HUES6 (cell line): ENCODE data around the gene B4GALT5.

ENCODE experiments used
- H3K27ac ChIP-seq: 2 replicates; pipeline ENCODE4 v1.7.0; 2013; ENCODE audit warnings: low read depth, mild to moderate bottlenecking, low read length, inconsistent platforms
- H3K27me3 ChIP-seq: 2 replicates; pipeline ENCODE4 v1.6.1; 2013; ENCODE audit warnings: low read length; ENCODE audit not compliant: control insufficient read depth, insufficient read depth
- H3K36me3 ChIP-seq: 2 replicates; pipeline ENCODE4 v1.6.1; 2013; ENCODE audit warnings: low read length; ENCODE audit not compliant: control insufficient read depth, insufficient read depth
- H3K4me1 ChIP-seq: 2 replicates; pipeline ENCODE4 v1.6.1; 2013; ENCODE audit warnings: low read length; ENCODE audit not compliant: control insufficient read depth, insufficient read depth
- H3K4me3 ChIP-seq: 2 replicates; pipeline ENCODE4 v1.5.1; 2013; ENCODE audit warnings: low read depth, low read length
- H3K9ac ChIP-seq: one replicate; pipeline ENCODE4 v1.6.1; 2013; ENCODE audit warnings: mild to moderate bottlenecking, low read length
- H3K9me3 ChIP-seq: 2 replicates; pipeline ENCODE4 v1.6.1; 2013; ENCODE audit warnings: low read depth, low read length; ENCODE audit not compliant: control insufficient read depth, insufficient read depth

The B4GALT5 gene

DNA sequence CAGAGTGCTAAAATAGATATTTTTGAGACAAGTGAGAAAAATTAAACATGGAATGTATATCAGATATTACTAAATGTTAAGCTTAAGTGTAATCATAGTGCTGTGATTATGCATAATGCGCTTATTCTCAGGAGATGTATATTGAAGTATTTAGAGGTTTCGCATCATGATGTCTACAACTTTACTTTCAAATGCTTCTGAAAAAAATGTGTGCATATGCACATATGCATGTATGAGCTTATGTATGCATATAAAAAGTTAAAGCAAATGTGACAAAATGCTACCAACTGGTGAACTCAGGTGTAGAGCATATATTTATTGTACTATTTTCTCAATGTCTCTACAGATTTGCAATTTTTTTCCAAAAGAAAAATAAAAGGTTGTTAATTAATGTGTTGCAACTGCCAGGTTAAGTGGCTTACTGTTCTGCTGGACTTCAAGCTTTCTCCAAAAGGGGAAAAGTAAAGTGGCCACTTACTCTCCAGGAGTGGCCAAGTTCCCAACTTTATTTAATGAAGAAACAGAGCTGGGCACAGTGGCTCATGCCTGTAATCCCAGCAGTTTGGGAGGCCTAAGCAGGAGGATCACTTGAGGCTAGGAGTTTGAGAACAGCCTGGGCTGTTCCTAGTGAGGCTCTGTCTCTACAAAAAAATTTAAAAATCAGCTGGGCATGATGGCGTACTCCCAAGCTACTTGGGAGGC, 48.9 kb downstream of the B4GALT5 start:
- Histone ChIP-seq H3K4me3 (no peak overlapping the region), H3K9me3 (no peaks in the 10 kb centered on the region), H3K9ac (no peak overlapping the region), H3K27ac (no peak overlapping the region), H3K27me3 (no peaks in the 10 kb centered on the region), H3K4me1 (peaks cover 37% of the 10 kb centered on the region), H3K36me3 (no peaks in the 10 kb centered on the region)

DNA sequence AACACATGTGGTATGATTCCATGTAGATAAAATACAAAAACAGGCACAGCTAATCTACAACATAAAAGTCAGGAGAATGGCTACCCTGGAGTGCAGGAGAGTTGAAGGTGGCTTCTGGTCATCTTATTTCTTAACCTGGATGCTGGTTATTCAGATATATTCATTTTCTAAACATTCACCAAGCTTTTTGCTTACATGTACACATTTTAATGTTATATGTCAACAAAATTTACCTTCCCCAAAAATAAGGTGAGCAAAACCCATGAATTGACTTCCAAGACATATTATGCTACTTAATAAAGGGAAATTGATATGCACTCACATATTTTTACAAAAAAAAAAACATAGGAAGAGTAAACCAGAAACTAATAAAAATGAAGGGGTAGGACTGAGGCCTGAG, 50.6 kb downstream of the B4GALT5 start:
- Histone ChIP-seq H3K27ac (no peak overlapping the region), H3K4me3 (no peak overlapping the region), H3K9ac (no peak overlapping the region), H3K9me3 (no peaks in the 10 kb centered on the region), H3K36me3 (no peaks in the 10 kb centered on the region), H3K4me1 (peaks cover 46% of the 10 kb centered on the region), H3K27me3 (no peaks in the 10 kb centered on the region)

DNA sequence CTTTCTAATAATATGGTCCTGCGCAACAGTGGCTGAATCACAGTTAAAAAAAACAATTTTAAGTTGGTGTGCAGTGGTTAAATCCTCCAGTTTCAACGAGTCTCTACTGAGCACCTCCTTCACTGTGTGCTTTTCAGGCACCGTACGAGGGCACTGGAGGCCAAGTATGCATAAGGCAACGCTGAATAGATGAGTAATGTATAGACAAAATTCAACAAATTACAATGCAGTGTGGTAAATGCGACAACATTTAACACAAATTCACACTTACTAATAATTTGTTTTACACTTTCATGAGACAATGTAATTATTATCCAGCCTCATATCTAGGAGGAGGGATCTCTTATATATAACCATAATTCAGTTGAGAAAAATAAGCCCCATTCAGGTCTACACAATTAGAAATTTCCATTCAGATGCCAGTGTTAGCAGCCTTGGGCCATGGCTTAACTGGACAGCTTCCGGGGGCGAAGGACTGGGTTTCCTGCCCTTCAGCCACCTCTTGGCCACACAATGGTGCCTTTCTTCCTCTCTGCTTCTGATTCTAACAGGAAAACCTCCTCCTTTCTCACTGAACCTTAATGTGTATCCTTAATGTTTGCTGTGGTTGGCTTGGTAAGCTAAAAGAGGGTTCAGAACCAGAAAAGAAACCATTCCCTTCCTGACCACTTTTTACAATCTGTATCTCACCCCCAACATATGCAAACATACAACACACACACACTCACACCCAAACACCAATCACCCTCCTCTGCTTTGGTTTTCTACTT, 51.9 kb downstream of the B4GALT5 start:
- Histone ChIP-seq H3K27ac (no peak overlapping the region), H3K4me1 (peaks cover 54% of the 10 kb centered on the region)

DNA sequence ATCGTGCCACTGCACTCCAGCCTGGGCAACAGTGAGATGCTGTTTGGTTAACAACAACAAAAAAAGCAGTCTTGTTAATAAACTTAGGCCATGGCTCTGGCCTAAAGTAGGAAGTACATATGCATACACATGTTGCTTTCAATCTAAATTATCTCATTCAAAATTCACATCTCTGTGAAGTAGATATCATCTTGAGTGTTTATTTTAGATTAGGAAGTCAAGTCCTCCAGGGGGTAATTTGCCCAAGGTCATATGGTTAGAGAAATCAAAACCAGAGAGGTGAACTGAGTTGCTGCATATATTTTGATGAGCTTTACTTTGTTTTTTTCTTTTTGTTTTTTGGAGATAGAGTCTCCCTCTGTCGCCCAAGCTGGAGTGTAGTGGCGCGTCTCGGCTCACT, 52.8 kb downstream of the B4GALT5 start:
- Histone ChIP-seq H3K9ac (no peak overlapping the region), H3K36me3 (peaks cover 7% of the 10 kb centered on the region), H3K27me3 (no peaks in the 10 kb centered on the region), H3K27ac (no peak overlapping the region), H3K4me1 (peaks cover 46% of the 10 kb centered on the region), H3K9me3 (no peaks in the 10 kb centered on the region), H3K4me3 (no peak overlapping the region)

More for the DNA sequence above, 51.9 kb downstream of the B4GALT5 start:
- H3K4me3 ChIP-seq = no peak overlapping the region
- H3K9ac ChIP-seq = no peak overlapping the region
- H3K27me3 ChIP-seq = no peaks in the 10 kb centered on the region
- H3K36me3 ChIP-seq = no peaks in the 10 kb centered on the region
- H3K9me3 ChIP-seq = no peaks in the 10 kb centered on the region

DNA sequence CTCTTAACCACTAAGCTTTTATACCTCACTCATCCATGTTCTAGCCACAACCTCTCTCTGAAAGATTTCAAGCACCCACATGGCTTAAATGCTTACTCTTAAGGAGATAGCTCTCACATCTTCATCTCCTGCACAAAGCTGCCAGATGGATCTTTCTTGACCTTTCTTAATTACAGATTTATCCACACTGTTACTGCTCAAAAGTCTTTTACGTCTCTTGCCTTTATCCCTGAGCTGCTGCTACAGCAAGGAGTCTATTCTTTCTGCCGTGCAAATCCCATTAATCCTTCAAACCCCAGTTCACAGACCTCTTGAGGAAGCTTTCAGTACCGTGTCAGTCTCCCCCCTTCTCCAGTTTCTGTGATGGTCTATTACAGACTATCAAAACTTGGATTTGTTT, 54.6 kb downstream of the B4GALT5 start:
- Histone ChIP-seq H3K9me3 (no peaks in the 10 kb centered on the region), H3K4me1 (peaks cover 42% of the 10 kb centered on the region), H3K9ac (no peak overlapping the region), H3K36me3 (peaks cover 17% of the 10 kb centered on the region), H3K4me3 (no peak overlapping the region), H3K27ac (no peak overlapping the region), H3K27me3 (no peaks in the 10 kb centered on the region)

DNA sequence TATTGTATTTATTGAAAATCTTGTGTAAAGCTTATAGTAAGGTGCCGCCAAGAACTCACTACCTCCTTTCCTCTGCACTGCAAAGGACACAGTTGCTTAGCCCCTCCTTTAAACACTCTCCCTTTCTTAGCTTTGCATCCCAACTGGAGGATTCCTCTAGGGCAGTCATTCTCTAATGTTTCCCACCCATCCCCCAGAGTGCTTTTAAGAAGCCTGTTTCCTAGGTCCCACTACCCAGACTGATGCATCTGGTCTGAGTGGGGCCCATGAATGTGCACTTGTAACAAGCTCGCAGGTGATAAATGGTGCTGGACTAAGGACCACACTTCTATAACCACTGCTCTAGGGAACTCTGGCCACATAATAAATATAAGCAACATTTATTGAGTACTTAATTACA, 55.2 kb downstream of the B4GALT5 start:
- Histone ChIP-seq H3K9ac (no peak overlapping the region), H3K4me1 (peaks cover 42% of the 10 kb centered on the region), H3K27me3 (no peaks in the 10 kb centered on the region), H3K27ac (no peak overlapping the region), H3K4me3 (no peak overlapping the region), H3K9me3 (no peaks in the 10 kb centered on the region), H3K36me3 (peaks cover 23% of the 10 kb centered on the region)

DNA sequence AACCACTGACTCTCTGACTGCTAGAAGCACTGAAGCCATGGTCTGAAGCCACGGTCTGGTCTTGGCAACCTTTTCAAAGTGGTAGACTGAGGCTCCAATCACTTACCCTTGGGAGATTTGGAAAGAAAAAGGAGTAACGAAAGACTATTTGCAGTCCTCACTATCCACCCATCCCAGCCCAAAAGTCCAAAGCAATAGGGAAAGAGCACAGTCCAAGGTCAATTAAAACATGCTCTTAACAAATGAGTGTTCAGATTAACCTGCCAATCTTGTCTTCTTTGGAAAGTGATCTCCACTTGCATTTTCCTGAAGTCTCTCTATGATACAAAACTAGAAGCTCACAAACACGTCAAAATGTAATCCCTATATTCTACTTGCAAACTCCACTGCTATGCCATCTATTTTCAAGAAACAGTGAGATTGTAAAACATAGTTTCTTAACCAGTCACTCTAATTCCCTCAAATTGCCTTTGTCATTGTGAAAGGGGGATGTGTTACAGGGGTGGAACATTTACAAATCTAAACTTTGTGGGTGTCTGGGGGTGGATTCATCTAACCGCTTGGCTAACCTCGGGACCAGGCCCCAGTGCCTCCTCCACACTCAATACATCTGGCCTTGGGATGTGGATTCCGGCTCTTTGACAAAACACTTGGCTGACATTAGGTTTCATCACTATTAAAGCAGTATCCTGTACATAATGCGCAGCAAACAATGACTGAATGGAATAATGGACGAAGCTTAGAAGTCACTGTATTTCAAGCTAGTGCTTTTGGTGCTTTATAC, 56.4 kb downstream of the B4GALT5 start:
- Histone ChIP-seq H3K4me3 (no peak overlapping the region), H3K9me3 (no peaks in the 10 kb centered on the region), H3K9ac (no peak overlapping the region), H3K36me3 (peaks cover 34% of the 10 kb centered on the region), H3K27me3 (no peaks in the 10 kb centered on the region), H3K27ac (no peak overlapping the region), H3K4me1 (peaks cover 36% of the 10 kb centered on the region)

GRCh38 chr20:49656304-49656703, 57.4 kb downstream of the B4GALT5 start:
- Histone ChIP-seq H3K4me3 (no peak overlapping the region), H3K9me3 (no peaks in the 10 kb centered on the region), H3K27me3 (no peaks in the 10 kb centered on the region), H3K9ac (no peak overlapping the region), H3K36me3 (peaks cover 34% of the 10 kb centered on the region), H3K4me1 (peaks cover 27% of the 10 kb centered on the region), H3K27ac (no peak overlapping the region)

DNA sequence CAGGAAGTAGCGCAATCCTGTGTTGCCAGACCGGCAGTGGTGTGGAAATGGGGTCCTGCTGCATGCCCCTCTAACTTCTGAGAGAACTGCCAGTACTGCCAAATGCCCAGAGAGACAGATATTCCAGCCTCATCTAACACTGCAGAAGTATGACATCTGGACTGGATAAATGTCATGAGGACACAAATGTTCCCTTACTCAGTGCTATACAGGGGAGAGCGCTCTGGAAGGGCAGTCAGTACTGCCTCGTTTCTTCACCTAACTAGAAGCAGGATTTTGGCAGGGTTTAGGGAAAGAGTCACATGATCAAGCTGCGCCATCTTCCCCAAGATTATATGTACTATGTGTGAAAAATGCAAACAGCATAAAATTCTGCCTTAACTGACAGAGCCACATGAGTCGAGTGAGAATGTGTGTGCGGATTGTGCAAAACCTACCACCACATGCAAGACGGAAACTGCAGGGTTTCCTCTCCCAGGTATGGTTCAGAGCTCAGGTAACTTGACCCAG, 59.7 kb downstream of the B4GALT5 start:
- Histone ChIP-seq H3K4me1 (peaks cover 17% of the 10 kb centered on the region), H3K36me3 (peaks cover 45% of the 10 kb centered on the region), H3K9ac (no peak overlapping the region), H3K27me3 (no peaks in the 10 kb centered on the region), H3K27ac (no peak overlapping the region), H3K4me3 (no peak overlapping the region), H3K9me3 (no peaks in the 10 kb centered on the region)

DNA sequence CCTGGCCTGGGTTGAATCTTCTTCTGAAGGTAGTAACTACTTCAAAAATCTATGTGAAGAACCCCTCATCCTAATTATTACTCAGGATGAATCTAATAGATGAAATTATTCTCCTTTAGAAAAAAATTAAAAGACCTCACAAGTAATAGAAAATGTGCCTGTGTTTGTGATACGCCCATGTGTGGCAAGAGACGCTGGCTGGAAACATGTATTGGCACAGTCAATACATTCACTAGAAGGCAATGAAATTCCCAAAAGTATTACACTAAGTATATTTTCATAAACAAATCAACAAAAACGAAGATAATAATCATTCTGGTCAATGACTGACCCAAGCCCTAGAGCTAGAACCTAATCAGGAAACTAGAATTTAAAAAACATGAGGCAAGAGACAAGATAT, 64.0 kb downstream of the B4GALT5 start:
- Histone ChIP-seq H3K36me3 (peaks cover 74% of the 10 kb centered on the region), H3K4me3 (no peak overlapping the region), H3K27me3 (no peaks in the 10 kb centered on the region), H3K4me1 (no peaks in the 10 kb centered on the region), H3K9ac (no peak overlapping the region), H3K9me3 (no peaks in the 10 kb centered on the region), H3K27ac (no peak overlapping the region)

DNA sequence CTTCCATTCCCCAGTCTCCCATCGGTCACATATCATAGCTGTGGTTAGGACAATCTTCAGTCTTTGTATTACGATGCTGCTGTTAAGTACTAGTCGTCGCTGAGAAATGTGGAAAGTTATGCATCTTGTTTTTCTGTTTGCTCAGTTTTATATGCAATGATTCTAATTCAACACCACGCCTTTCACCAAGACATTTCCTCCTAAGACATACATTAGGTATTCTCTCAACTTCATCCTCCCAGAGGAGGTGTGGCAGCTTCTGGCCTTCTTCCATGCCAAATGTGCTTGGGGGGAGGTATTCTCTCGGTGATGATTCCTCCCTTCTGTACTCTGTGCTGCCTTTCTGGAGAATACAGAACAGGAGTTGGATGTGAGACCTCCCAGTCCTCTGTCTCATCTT, 66.1 kb downstream of the B4GALT5 start:
- H3K4me3 ChIP-seq = no peak overlapping the region
- H3K36me3 ChIP-seq = peaks cover 69% of the 10 kb centered on the region
- no peaks in the 10 kb centered on the region for H3K9me3 ChIP-seq

More for the DNA sequence above, 66.1 kb downstream of the B4GALT5 start:
- H3K27me3 ChIP-seq = no peaks in the 10 kb centered on the region
- H3K9ac ChIP-seq = no peak overlapping the region
- H3K27ac ChIP-seq = no peak overlapping the region
- H3K4me1 ChIP-seq = 0 out of 2 replicates have a peak, but pooled peaks cover 4% of the 10 kb centered on the region
